ENCODE data around the gene CEP78.

CEP78 gene

DNA sequence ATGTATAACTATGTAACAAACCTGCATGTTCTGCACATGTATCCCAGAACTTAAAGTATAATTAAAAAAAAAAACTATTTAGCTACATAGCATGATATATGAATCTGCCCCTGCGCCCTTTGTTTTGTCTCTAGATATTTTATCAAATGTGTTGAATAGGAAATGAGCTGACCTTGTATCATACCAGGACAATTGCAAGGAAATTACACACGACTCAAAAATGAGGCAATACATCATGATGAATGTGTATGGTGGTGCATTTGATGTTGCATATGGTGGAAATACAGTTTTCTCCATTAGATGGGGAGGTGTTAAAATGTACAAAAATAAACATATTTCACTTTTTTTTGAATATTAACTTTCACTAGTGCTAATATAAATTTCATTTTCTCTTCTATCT, 28.6 kb upstream of the CEP78 start:
- no peak for DNase-seq (ENCODE audit: low spot score)
- no peak overlapping the region for H3K4me3 ChIP-seq
- TF ChIP-seq, protein P1, sequence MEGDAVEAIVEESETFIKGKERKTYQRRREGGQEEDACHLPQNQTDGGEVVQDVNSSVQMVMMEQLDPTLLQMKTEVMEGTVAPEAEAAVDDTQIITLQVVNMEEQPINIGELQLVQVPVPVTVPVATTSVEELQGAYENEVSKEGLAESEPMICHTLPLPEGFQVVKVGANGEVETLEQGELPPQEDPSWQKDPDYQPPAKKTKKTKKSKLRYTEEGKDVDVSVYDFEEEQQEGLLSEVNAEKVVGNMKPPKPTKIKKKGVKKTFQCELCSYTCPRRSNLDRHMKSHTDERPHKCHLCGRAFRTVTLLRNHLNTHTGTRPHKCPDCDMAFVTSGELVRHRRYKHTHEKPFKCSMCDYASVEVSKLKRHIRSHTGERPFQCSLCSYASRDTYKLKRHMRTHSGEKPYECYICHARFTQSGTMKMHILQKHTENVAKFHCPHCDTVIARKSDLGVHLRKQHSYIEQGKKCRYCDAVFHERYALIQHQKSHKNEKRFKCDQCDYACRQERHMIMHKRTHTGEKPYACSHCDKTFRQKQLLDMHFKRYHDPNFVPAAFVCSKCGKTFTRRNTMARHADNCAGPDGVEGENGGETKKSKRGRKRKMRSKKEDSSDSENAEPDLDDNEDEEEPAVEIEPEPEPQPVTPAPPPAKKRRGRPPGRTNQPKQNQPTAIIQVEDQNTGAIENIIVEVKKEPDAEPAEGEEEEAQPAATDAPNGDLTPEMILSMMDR (IDR thresholded peaks at IDR 0.05): no peak
- H3K27ac ChIP-seq: no peak overlapping the region

DNA sequence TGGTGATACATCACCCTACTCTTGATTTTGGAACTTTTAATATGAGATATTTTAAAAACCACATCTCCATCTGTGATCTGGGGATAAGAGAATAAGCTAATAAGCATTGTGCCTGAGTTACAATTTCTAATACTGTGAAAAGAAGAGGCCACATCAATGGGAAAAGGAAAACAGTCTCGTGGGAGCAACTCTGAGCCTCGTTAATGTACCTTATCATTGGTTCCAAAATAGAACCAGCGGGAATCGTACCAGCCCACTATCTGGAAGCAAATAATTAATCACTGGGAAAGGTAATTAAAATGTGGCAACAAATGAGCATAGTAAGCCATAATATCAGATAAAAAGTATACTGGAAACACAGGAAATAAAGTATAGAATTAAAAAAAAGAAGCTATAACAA, 28.0 kb upstream of the CEP78 start:
- TF ChIP-seq, protein P1 (IDR thresholded peaks at IDR 0.05): no peak
- Histone ChIP-seq H3K4me3 (no peak overlapping the region), H3K27ac (no peak overlapping the region)
- no peak for DNase-seq (ENCODE audit: low spot score)

DNA sequence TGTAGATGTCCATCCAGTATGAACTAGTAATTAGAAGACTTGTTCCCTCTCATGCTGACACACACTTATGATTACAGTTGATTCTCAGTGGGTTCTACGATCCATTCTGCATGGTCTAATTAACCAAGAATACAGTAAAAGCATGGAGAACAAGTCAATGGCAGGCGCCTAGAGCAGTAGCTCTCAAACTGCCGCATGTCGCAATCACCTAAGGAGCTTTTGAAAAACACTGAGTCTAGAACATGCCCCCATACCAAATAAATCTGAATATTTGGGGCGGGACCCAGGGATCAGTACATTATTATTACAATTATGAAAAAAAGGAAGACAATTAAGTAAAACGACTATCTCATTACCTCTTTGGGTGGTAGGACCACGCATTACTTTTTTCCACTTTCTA, 26.7 kb upstream of the CEP78 start:
- Histone ChIP-seq H3K27ac (no peak overlapping the region), H3K4me3 (no peak overlapping the region)
- TF ChIP-seq, protein P1 (IDR thresholded peaks at IDR 0.05): no peak
- no peak for DNase-seq (ENCODE audit: low spot score)

DNA sequence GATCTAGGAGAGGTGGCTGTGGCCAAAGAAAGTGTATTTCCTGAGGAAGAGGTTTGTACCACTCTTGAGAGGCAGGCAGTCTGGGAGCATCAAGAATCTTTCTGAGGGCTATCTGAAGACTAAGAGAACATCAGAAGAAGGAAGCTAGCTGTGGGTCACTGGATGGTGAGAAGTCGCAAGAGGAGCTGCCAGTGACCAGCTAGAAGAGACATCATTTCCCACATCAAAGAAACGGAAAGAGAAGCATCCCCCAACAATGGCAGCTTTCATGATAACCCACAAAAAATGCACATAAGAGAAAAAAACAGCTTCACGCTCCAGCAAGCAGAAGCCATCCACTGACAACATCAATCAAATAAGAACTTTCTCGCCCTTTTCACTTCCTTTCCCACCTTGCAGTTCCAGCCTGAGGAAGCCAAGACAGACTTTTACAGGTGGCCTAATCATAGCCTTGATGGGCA, 25.0 kb upstream of the CEP78 start:
- Histone ChIP-seq H3K27ac (no peak overlapping the region), H3K4me3 (no peak overlapping the region)
- TF ChIP-seq, protein P1 (IDR thresholded peaks at IDR 0.05): no peak
- no peak for DNase-seq (ENCODE audit: low spot score)

DNA sequence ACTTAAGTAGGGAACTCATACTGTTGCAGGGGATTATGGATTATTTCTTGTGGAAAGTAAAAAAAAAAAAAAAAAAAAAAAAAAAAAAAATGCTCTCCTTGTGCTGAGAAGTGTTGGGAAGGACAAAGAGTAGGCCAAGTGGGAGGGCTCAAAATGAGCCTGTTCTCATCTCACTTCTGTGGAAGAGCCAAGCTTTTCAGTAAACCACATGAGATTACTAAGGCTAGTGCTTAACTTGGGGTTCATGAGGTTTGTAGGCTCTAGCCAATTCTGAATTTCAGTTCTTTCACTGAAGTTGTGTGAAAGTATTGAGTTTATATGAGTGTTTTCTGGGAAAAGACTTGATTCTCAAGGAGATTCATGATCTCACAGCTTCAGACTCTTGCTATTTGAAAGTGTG, 23.0 kb upstream of the CEP78 start:
- Histone ChIP-seq H3K4me3 (no peak overlapping the region), H3K27ac (no peak overlapping the region)
- no peak for DNase-seq (ENCODE audit: low spot score)
- TF ChIP-seq, protein P1 (IDR thresholded peaks at IDR 0.05): no peak

DNA sequence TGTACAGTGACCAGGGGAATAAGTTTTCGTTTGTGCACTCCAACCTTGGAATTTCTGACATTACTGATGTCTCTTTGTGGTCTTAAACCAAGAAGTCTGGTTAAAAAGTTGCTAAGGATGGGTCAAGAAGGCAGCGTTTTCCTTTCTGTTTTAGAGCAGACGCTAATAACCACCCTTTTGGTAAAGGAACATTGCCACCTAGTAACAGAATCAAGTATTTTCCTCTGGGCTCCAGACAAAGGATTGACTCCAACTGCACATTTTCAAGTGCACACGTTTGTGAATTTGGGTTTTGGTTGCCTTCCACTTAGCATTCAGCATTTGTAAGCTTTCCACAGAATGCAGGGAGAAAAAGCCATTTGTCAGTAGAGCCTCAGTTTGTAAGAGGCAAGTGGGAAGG, 22.2 kb upstream of the CEP78 start:
- Histone ChIP-seq H3K4me3 (no peak overlapping the region), H3K27ac (no peak overlapping the region)
- TF ChIP-seq, protein P1 (IDR thresholded peaks at IDR 0.05): no peak
- DNase-seq (ENCODE audit: low spot score): no peak

DNA sequence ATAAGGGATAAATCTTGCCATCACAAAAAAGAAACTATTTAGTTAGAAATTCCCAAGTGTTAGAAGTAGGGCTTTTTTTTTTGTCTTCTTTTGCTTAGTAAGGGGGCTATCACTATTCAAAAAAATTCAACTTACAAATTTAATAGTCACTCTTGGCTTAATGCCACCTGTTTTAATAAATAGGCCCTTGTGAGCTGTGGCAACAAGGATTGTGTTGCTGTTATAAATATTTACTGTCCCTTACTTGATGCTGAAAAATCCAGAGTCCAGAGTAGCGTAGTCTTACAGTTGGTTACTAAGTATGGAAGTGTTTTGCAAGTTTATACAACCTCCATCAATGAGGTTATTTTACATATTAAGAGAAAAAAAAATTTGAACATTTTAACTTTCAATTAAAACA, 21.4 kb upstream of the CEP78 start:
- Histone ChIP-seq H3K4me3 (no peak overlapping the region), H3K27ac (no peak overlapping the region)
- TF ChIP-seq, protein P1 (IDR thresholded peaks at IDR 0.05): no peak
- DNase-seq (ENCODE audit: low spot score): no peak
